Mesendoderm (in vitro differentiated cells): ENCODE measurements around the gene SAMM50.

Experiments
- DNase-seq: peaks from one replicate; pipeline ENCODE4 v3.0.0; 2013
- H2AK5ac ChIP-seq: 2 replicates; pipeline ENCODE4 v1.6.1; 2013; ENCODE audit warnings: low read length, inconsistent platforms
- H2BK120ac ChIP-seq: 2 replicates; pipeline ENCODE4 v1.6.1; 2013; ENCODE audit warnings: low read depth, mild to moderate bottlenecking, low read length, moderate library complexity, mixed read lengths
- H2BK15ac ChIP-seq: replicated peaks from 2 replicates; pipeline ENCODE4 v1.6.1; 2013; ENCODE audit warnings: low read depth, mild to moderate bottlenecking, moderate library complexity
- H2BK5ac ChIP-seq: 2 replicates; pipeline ENCODE4 v1.6.1; 2013; ENCODE audit warnings: low read length, inconsistent platforms
- H3K18ac ChIP-seq: 2 replicates; pipeline ENCODE4 v1.6.1; 2013; ENCODE audit warnings: mild to moderate bottlenecking, low read length, mixed read lengths
- H3K23ac ChIP-seq: one replicate; pipeline ENCODE4 v1.6.1; 2013; ENCODE audit warnings: low read length
- H3K27ac ChIP-seq: 2 replicates; pipeline ENCODE4 v1.5.1; 2013; ENCODE audit warnings: low read depth, mild to moderate bottlenecking, inconsistent platforms, low read length, moderate library complexity
- H3K27me3 ChIP-seq: 2 replicates; pipeline ENCODE4 v1.6.1; 2013; ENCODE audit warnings: low read length, control low read depth, mild to moderate bottlenecking, inconsistent platforms; ENCODE audit not compliant: insufficient read depth, poor library complexity
- H3K36me3 ChIP-seq: 2 replicates; pipeline ENCODE4 v1.6.1; 2013; ENCODE audit warnings: low read length, inconsistent platforms; ENCODE audit not compliant: control insufficient read depth, insufficient read depth
- H3K4ac ChIP-seq: one replicate; pipeline ENCODE4 v1.6.1; 2013; ENCODE audit warnings: low read depth, mild to moderate bottlenecking, low read length, moderate library complexity
- H3K4me1 ChIP-seq: 2 replicates; pipeline ENCODE4 v1.6.1; 2013; ENCODE audit warnings: low read depth, low read length, inconsistent platforms; ENCODE audit not compliant: control insufficient read depth
- H3K4me2 ChIP-seq: 2 replicates; pipeline ENCODE4 v1.6.1; 2013; ENCODE audit warnings: low read length
- H3K4me3 ChIP-seq: 2 replicates; pipeline ENCODE4 v1.5.1; 2013; ENCODE audit warnings: mild to moderate bottlenecking, low read length
- H3K56ac ChIP-seq: one replicate; pipeline ENCODE4 v1.6.1; 2013; ENCODE audit warnings: low read length
- H3K79me1 ChIP-seq: 2 replicates; pipeline ENCODE4 v1.6.1; 2013; ENCODE audit warnings: low read length, inconsistent platforms
- H3K79me2 ChIP-seq: 2 replicates; pipeline ENCODE4 v1.6.1; 2013; ENCODE audit warnings: mild to moderate bottlenecking, low read length; ENCODE audit not compliant: control insufficient read depth, insufficient read depth
- H3K9ac ChIP-seq: 2 replicates; pipeline ENCODE4 v1.6.1; 2013; ENCODE audit warnings: low read length, inconsistent platforms
- H4K5ac ChIP-seq: one replicate; pipeline ENCODE4 v1.6.1; 2013; ENCODE audit warnings: low read length
- H4K8ac ChIP-seq: one replicate; pipeline ENCODE4 v1.6.1; 2013; ENCODE audit warnings: low read depth, mild to moderate bottlenecking, control low read depth, low read length, moderate library complexity
- WGBS: extraction: QIAGEN DNeasy Blood & Tissue Kit; methylation state at CpG from one replicate; pipeline ENCODE4 v1.1.7; 2013; ENCODE audit warnings: low lambda C conversion rate, missing lambda C conversion rate; ENCODE audit not compliant: insufficient coverage; ENCODE audit errors: extremely low coverage; 5-methylcytosine and 5-hydroxymethylcytosine counted together

Gene SAMM50

DNA sequence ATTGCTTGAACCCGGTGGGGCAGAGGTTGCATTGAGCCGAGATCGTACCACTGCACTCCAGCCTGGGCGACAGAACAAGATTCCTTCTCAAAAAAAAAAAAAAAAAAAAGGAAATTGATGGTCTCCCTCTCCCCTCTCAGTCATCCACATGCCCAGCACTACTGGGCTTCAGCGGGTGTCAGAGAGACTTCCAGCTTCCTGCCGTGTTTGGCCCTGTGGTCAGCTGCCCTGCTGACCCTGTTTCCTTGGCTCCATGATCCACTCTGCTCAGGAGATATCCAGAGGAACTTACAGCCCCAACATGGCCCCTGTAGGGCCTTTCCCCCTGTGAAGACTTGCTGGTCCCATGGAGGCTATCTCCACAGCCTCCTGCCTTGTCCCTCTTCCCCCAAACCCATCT, 37.7 kb upstream of the SAMM50 start:
- Histone ChIP-seq H2BK15ac (no peak overlapping the region), H3K27ac (no peak overlapping the region), H4K5ac (no peak overlapping the region), H4K8ac (no peak overlapping the region), H3K9ac (no peak overlapping the region), H3K4me3 (no peak overlapping the region), H3K36me3 (no peaks in the 10 kb centered on the region), H3K79me2 (no peaks in the 10 kb centered on the region), H3K27me3 (no peaks in the 10 kb centered on the region), H2AK5ac (no peak overlapping the region), H3K56ac (no peak overlapping the region), H3K4ac (no peak overlapping the region), H3K23ac (no peak overlapping the region), H2BK5ac (no peak overlapping the region), H2BK120ac (no peak overlapping the region), H3K18ac (no peak overlapping the region), H3K4me1 (no peaks in the 10 kb centered on the region), H3K4me2 (no peak overlapping the region), H3K79me1 (no peaks in the 10 kb centered on the region)
- DNase-seq: no peak
- WGBS: no CpG with 5 or more reads among the region's 6 CpGs

DNA sequence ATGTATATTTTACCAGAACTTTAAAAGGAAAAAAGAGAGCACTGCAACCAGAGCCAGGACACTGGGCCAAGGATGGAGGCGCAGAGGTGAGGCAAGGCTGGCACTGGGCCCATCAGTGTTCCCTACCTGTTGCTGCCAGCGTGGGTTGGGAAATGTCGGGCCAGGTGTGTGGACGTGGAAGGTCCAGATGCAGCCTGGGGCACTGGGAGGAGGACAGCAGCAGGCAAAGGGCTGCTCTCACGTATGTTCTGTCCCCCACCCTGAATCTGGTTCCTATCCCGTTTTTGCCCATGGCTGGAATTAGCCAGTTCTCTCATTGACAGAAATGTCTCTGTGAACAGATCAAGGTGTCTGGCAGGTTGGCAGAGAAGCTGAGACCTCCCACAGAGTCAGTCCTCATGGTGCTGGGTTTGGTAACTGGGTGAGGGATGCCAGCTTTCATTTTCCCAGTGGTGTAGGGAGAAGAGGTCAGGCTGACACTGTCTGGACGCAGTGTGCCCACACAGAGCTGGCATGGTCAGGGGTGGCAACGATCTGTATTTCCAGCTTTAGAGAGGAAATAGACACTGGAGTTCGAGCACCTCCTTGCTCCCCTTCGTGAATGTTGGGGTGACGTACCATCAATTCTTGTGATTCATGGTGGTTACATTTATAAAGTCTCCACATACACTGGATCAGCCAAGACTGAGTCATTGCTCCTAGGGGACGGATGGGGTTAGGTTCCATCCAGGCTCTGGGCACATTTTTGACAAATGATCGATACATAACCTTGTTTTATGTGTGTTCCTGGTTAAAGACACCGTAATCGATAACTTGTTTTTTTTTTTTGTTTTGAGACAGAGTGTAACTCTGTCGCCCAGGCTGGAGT, 35.9 kb upstream of the SAMM50 start:
- Histone ChIP-seq H3K79me2 (no peaks in the 10 kb centered on the region), H3K23ac (peak overlapping the region; percentile 9), H3K4me2 (no peak overlapping the region), H3K36me3 (no peaks in the 10 kb centered on the region), H2BK120ac (no peak overlapping the region), H3K4me1 (no peaks in the 10 kb centered on the region), H3K18ac (no peak overlapping the region), H3K4ac (no peak overlapping the region), H3K27me3 (no peaks in the 10 kb centered on the region), H2BK5ac (no peak overlapping the region), H4K5ac (no peak overlapping the region), H2BK15ac (no peak overlapping the region), H3K4me3 (no peak overlapping the region), H3K9ac (no peak overlapping the region), H4K8ac (no peak overlapping the region), H3K56ac (no peak overlapping the region), H3K79me1 (no peaks in the 10 kb centered on the region), H3K27ac (no peak overlapping the region), H2AK5ac (no peak overlapping the region)
- WGBS: no CpG with 5 or more reads among the region's 16 CpGs
- DNase-seq: no peak

DNA sequence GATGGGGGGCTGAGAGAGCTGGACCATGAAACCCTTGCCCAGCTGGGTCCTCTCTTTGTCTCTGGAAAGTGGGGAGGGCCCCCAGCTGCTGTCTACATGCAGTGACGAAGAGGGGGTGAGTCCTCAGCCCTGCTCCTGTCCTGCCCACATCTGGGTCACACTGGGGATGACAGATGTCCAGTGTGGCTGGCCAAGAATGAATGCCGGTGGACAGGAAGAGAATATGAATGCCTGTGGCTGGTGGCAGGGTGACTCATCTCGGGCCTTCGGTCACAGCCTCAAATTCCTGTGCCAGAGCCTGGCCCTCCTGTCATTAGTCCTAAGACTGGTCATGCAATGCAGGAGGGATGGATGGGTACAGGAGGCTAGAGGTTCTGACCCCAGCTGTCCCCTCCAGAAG, 33.9 kb upstream of the SAMM50 start:
- Histone ChIP-seq H3K9ac (no peak overlapping the region), H3K56ac (no peak overlapping the region), H3K18ac (no peak overlapping the region), H3K4me1 (peaks cover 5% of the 10 kb centered on the region), H3K79me2 (peaks cover 10% of the 10 kb centered on the region), H3K27me3 (no peaks in the 10 kb centered on the region), H4K5ac (no peak overlapping the region), H2BK15ac (no peak overlapping the region), H4K8ac (no peak overlapping the region), H3K4ac (no peak overlapping the region), H3K79me1 (peaks cover 4% of the 10 kb centered on the region), H3K4me2 (no peak overlapping the region), H2BK120ac (no peak overlapping the region), H2AK5ac (no peak overlapping the region), H3K36me3 (no peaks in the 10 kb centered on the region), H2BK5ac (no peak overlapping the region), H3K23ac (no peak overlapping the region), H3K4me3 (no peak overlapping the region), H3K27ac (no peak overlapping the region)
- WGBS: no CpG with 5 or more reads among the region's 4 CpGs
- no peak for DNase-seq

DNA sequence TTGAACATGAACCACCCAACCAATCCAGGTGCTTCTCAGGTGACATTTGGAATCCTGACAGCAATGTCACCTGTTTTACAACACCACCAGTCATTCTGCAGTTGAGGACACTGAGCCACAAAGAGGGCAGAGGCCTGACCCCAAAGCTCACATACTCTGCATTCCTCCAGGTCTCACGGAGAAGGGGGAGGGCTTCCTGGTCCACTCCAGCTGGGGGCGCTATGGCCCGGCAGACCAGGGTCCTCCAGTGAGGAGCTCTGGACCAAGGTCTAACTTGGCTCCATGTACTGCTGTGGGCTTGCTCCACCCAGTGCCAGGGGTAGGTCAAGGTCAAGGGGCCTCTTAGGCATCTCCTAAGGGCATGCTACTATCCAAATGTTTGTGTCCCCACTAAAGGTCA, 33.1 kb upstream of the SAMM50 start:
- peak; percentile 40 for DNase-seq
- Histone ChIP-seq H3K4me1 (peaks cover 5% of the 10 kb centered on the region), H3K27ac (no peak overlapping the region), H3K79me2 (peaks cover 12% of the 10 kb centered on the region), H4K5ac (no peak overlapping the region), H3K4ac (no peak overlapping the region), H3K18ac (no peak overlapping the region), H3K56ac (no peak overlapping the region), H3K9ac (no peak overlapping the region), H2AK5ac (no peak overlapping the region), H3K4me2 (no peak overlapping the region), H2BK15ac (no peak overlapping the region), H2BK5ac (no peak overlapping the region), H3K27me3 (no peaks in the 10 kb centered on the region), H2BK120ac (no peak overlapping the region), H3K36me3 (no peaks in the 10 kb centered on the region), H3K79me1 (peaks cover 9% of the 10 kb centered on the region), H3K23ac (no peak overlapping the region), H4K8ac (no peak overlapping the region), H3K4me3 (no peak overlapping the region)
- WGBS: no CpG with 5 or more reads among the region's 3 CpGs

DNA sequence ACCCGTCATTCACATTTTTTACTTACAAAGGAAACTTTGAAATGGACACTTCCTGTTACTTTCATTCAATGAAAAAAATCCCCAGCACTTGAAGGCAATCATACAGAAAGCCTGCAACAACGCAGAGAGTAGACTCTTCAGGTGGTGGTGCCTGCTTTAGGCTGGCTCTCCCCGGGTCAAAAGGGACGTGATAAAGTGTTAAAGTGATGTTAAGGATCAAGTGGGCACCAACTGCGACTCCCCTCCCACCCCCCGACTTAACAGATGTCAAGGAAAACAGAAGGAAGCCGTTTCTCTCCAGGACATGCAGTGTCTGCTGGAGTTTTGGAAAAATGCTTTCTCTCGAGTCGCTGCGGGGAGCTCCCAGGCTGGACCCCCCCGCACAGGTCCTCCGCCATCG, 32.1 kb upstream of the SAMM50 start:
- H3K79me2 ChIP-seq: peaks cover 12% of the 10 kb centered on the region
- peak overlapping the region; percentile 83 for H3K56ac ChIP-seq
- H3K27me3 ChIP-seq: no peaks in the 10 kb centered on the region
- no peak overlapping the region for H4K5ac ChIP-seq
- peaks cover 2% of the 10 kb centered on the region for H3K36me3 ChIP-seq
- no CpG with 5 or more reads among the region's 13 CpGs for WGBS
- no peak overlapping the region for H3K4ac ChIP-seq
- H3K4me3 ChIP-seq: peak overlapping the region; percentile 32
- H2AK5ac ChIP-seq: no peak overlapping the region
- H3K9ac ChIP-seq: peak overlapping the region; percentile 69
- no peak overlapping the region for H4K8ac ChIP-seq
- peaks cover 5% of the 10 kb centered on the region for H3K4me1 ChIP-seq
- H2BK15ac ChIP-seq: no peak overlapping the region
- no peak overlapping the region for H3K18ac ChIP-seq
- no peak overlapping the region for H2BK5ac ChIP-seq
- H3K4me2 ChIP-seq: peak overlapping the region; percentile 78
- H3K27ac ChIP-seq: peak overlapping the region; percentile 67
- H3K23ac ChIP-seq: no peak overlapping the region
- H2BK120ac ChIP-seq: no peak overlapping the region
- H3K79me1 ChIP-seq: peaks cover 13% of the 10 kb centered on the region
- no peak for DNase-seq
